OCI-LY1 (cell line): ENCODE data around the gene ZFP90.

ENCODE experiments used
- H2AFZ ChIP-seq: fragments of 200-600 bp; sonication (generic), shearing (Covaris generic); 2 replicates; pipeline ENCODE4 v1.6.0; 2014; ENCODE audit warnings: antibody characterized with exemption, mild to moderate bottlenecking, low read length
- H3F3A ChIP-seq: fragments of 200-600 bp; sonication (generic), shearing (Covaris generic); 2 replicates; pipeline ENCODE4 v1.6.0; 2014; ENCODE audit warnings: mild to moderate bottlenecking, antibody characterized with exemption, low read length, moderate library complexity; ENCODE audit not compliant: insufficient read depth
- H3K27ac ChIP-seq: fragments of 200-600 bp; sonication (generic); 2 replicates; pipeline ENCODE4 v1.5.1; 2014; ENCODE audit warnings: low read length, mixed run types, mild to moderate bottlenecking, low read depth; ENCODE audit not compliant: poor library complexity, severe bottlenecking
- H3K27me3 ChIP-seq: fragments of 200-600 bp; sonication (generic); 2 replicates; pipeline ENCODE4 v1.6.0; 2014; ENCODE audit warnings: antibody characterized with exemption, mild to moderate bottlenecking, low read length, moderate library complexity; ENCODE audit not compliant: insufficient read depth
- H3K36me3 ChIP-seq: fragments of 200-600 bp; sonication (generic); 2 replicates; pipeline ENCODE4 v1.6.1; 2014; ENCODE audit warnings: mild to moderate bottlenecking, antibody characterized with exemption, low read length, moderate library complexity, mixed read lengths; ENCODE audit not compliant: insufficient read depth
- H3K4me1 ChIP-seq: fragments of 200-600 bp; sonication (generic); 2 replicates; pipeline ENCODE4 v1.5.1; 2014; ENCODE audit warnings: mild to moderate bottlenecking, low read length, moderate library complexity; ENCODE audit not compliant: insufficient read depth, severe bottlenecking
- H3K4me2 ChIP-seq: fragments of 200-600 bp; sonication (generic), shearing (Covaris generic); 2 replicates; pipeline ENCODE4 v1.6.1; 2014; ENCODE audit warnings: low read length
- H3K4me3 ChIP-seq: fragments of 200-600 bp; sonication (generic); 2 replicates; pipeline ENCODE4 v1.5.1; 2014; ENCODE audit warnings: low read length, low read depth, mild to moderate bottlenecking, mixed read lengths; ENCODE audit not compliant: poor library complexity, severe bottlenecking
- H3K79me2 ChIP-seq: fragments of 200-600 bp; shearing (Covaris generic); 2 replicates; pipeline ENCODE4 v1.6.1; 2016; ENCODE audit warnings: mixed run types, low read length, mixed read lengths; ENCODE audit not compliant: insufficient read depth
- H3K9ac ChIP-seq: fragments of 200-600 bp; sonication (generic), shearing (Covaris generic); 2 replicates; pipeline ENCODE4 v1.6.1; 2014; ENCODE audit warnings: mild to moderate bottlenecking, low read length, mixed read lengths
- H3K9me2 ChIP-seq: fragments of 200-600 bp; sonication (generic), shearing (Covaris generic); 2 replicates; pipeline ENCODE4 v1.6.1; 2014; ENCODE audit warnings: low read depth, mild to moderate bottlenecking, low read length, mixed read lengths
- H3K9me3 ChIP-seq: fragments of 200-600 bp; shearing (Covaris generic); 2 replicates; pipeline ENCODE4 v1.6.1; 2014; ENCODE audit warnings: low read length, mixed read lengths
- H4K20me1 ChIP-seq: fragments of 200-600 bp; sonication (generic), shearing (Covaris generic); 2 replicates; pipeline ENCODE4 v1.6.0; 2016; ENCODE audit warnings: mild to moderate bottlenecking, low read length; ENCODE audit not compliant: insufficient read depth
- EZH2 ChIP-seq: fragments of 200-600 bp; sonication (generic), shearing (Covaris generic); IDR thresholded peaks from 2 replicates; pipeline ENCODE4 v1.8.0; 2017; ENCODE audit warnings: borderline replicate concordance, mixed run types, mild to moderate bottlenecking, antibody characterized with exemption, low read length, moderate library complexity, mixed read lengths
- TF ChIP-seq, protein P1 (sequence below): fragments of 200-600 bp; sonication (generic), shearing (Covaris generic); IDR thresholded peaks from 2 replicates; pipeline ENCODE4 v1.5.1; 2017; ENCODE audit warnings: mild to moderate bottlenecking, antibody characterized with exemption, low read length, moderate library complexity, mixed read lengths

ZFP90 gene

DNA sequence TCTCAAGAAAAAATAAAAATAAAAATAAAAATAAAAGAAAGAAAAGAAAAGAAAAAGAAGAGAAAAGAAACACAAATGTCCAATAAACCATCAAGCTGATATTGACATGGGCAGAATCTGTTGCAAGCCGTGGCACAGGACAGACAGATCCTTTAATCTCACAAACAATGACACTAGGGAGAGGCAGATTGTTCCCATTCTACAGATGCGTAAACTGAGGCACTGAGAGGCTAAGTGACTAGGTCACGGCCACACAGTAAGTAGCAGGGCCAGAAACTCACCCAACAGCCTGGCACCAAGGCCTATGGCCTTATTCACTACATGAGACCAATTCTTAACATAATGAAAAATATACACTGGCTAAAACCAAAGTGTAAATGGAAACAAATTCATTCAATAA is 28.3 kb upstream of the ZFP90 start:
- Histone ChIP-seq H3F3A (no peaks in the 10 kb centered on the region), H3K36me3 (no peaks in the 10 kb centered on the region), H3K9me3 (no peaks in the 10 kb centered on the region), H3K9me2 (no peaks in the 10 kb centered on the region), H3K4me1 (no peaks in the 10 kb centered on the region), H3K4me2 (no peak overlapping the region), H3K9ac (no peak overlapping the region), H3K27me3 (peaks cover 5% of the 10 kb centered on the region; the same call in 1 of the 2 replicates), H3K79me2 (no peaks in the 10 kb centered on the region), H4K20me1 (no peaks in the 10 kb centered on the region), H3K4me3 (no peak overlapping the region), H2AFZ (no peak overlapping the region), H3K27ac (no peak overlapping the region)
- no peak for TF ChIP-seq EZH2
- TF ChIP-seq, protein P1, sequence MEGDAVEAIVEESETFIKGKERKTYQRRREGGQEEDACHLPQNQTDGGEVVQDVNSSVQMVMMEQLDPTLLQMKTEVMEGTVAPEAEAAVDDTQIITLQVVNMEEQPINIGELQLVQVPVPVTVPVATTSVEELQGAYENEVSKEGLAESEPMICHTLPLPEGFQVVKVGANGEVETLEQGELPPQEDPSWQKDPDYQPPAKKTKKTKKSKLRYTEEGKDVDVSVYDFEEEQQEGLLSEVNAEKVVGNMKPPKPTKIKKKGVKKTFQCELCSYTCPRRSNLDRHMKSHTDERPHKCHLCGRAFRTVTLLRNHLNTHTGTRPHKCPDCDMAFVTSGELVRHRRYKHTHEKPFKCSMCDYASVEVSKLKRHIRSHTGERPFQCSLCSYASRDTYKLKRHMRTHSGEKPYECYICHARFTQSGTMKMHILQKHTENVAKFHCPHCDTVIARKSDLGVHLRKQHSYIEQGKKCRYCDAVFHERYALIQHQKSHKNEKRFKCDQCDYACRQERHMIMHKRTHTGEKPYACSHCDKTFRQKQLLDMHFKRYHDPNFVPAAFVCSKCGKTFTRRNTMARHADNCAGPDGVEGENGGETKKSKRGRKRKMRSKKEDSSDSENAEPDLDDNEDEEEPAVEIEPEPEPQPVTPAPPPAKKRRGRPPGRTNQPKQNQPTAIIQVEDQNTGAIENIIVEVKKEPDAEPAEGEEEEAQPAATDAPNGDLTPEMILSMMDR, result no peak

DNA sequence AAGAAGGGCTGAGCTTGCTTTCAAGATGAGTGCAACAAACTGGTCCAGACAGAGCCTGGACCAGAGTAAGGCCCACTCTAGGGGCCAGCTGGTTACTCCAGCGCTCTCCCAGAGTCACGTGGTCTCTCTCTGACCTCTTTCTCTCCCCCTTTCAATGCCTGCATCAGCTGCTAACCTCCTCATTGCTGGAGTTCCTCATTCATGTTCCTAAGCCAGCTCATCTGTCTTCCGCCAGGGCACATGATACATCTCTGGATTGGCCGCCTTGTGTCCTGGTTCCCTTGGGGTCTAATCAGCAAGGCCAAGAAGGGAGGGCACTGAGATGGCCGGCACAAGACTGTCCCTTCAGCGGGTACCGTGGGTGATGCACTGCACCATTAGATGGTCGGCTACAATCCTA is 26.9 kb upstream of the ZFP90 start:
- no peak overlapping the region for H3K4me2 ChIP-seq
- H3K4me3 ChIP-seq, result no peak overlapping the region
- H4K20me1 ChIP-seq, result no peaks in the 10 kb centered on the region
- H3K4me1 ChIP-seq, result no peaks in the 10 kb centered on the region
- no peak for TF ChIP-seq EZH2
- TF ChIP-seq, protein P1, result no peak
- peaks cover 5% of the 10 kb centered on the region; the same call in 1 of the 2 replicates for H3K27me3 ChIP-seq
- H3K9ac ChIP-seq, result no peak overlapping the region
- no peak overlapping the region for H3K27ac ChIP-seq
- no peaks in the 10 kb centered on the region for H3F3A ChIP-seq
- H3K9me2 ChIP-seq, result no peaks in the 10 kb centered on the region
- H3K9me3 ChIP-seq, result no peaks in the 10 kb centered on the region
- H3K36me3 ChIP-seq, result no peaks in the 10 kb centered on the region
- H2AFZ ChIP-seq, result no peak overlapping the region
- H3K79me2 ChIP-seq, result no peaks in the 10 kb centered on the region

DNA sequence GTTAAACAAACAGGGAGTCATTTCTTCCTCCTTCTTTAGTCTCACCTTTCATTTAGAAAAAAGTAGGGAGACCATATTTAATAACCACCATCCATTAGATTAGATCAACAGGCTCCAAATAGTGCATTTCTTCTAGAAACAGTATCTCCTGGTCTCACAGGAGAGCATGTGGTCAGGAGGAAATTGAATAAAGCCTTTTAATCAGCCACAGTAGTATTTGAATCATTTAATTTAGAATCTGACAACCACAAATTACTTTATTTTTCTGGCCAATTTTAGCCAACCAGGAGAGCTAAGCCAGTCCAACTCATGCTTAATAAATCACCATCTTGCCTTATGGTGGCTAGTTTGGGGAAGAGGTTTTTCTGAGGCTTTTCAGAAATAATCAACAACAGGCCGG is 26.3 kb upstream of the ZFP90 start:
- H3K27me3 ChIP-seq, result peaks cover 5% of the 10 kb centered on the region; the same call in 1 of the 2 replicates
- H3K79me2 ChIP-seq, result no peaks in the 10 kb centered on the region
- no peaks in the 10 kb centered on the region for H3K9me2 ChIP-seq
- H2AFZ ChIP-seq, result no peak overlapping the region
- H3K36me3 ChIP-seq, result no peaks in the 10 kb centered on the region
- H3K4me3 ChIP-seq, result no peak overlapping the region
- H3K4me2 ChIP-seq, result no peak overlapping the region
- H3K9me3 ChIP-seq, result no peaks in the 10 kb centered on the region
- H3K27ac ChIP-seq, result no peak overlapping the region
- no peak for TF ChIP-seq EZH2
- TF ChIP-seq, protein P1, result no peak
- H3K9ac ChIP-seq, result no peak overlapping the region
- H3F3A ChIP-seq, result no peaks in the 10 kb centered on the region
- no peaks in the 10 kb centered on the region for H4K20me1 ChIP-seq
- no peaks in the 10 kb centered on the region for H3K4me1 ChIP-seq
